HEK293T (cell line): Measurements from ENCODE around the gene STX3.

Source experiments
- BHLHE40 ChIP-seq: fragments of 450-650 bp; IDR thresholded peaks from 2 replicates; pipeline ENCODE4 v1.6.1; 2016; ENCODE audit warnings: mild to moderate bottlenecking, moderate library complexity, borderline replicate concordance
- ELF4 ChIP-seq: fragments of 450-650 bp; IDR thresholded peaks from 2 replicates; pipeline ENCODE4 v1.6.1; 2017; ENCODE audit warnings: antibody characterized with exemption
- FOXK2 ChIP-seq: fragments of 450-650 bp; IDR thresholded peaks from 2 replicates; pipeline ENCODE4 v1.6.1; 2016; ENCODE audit warnings: mild to moderate bottlenecking
- L3MBTL2 ChIP-seq: fragments of 450-650 bp; conservative IDR thresholded peaks from 2 replicates; pipeline ENCODE4 v1.6.1; 2016; ENCODE audit warnings: mild to moderate bottlenecking
- SP1 ChIP-seq: fragments of 450-650 bp; IDR thresholded peaks from 2 replicates; pipeline ENCODE4 v1.6.1; 2017
- SUZ12 ChIP-seq: fragments of 450-650 bp; IDR thresholded peaks from 2 replicates; pipeline ENCODE4 v1.6.1; 2016; ENCODE audit warnings: mild to moderate bottlenecking
- TARDBP ChIP-seq: fragments of 450-650 bp; IDR thresholded peaks from 2 replicates; pipeline ENCODE4 v1.6.1; 2016
- ZNF384 ChIP-seq: fragments of 450-650 bp; IDR thresholded peaks from 2 replicates; pipeline ENCODE4 v1.6.1; 2016

DNA sequence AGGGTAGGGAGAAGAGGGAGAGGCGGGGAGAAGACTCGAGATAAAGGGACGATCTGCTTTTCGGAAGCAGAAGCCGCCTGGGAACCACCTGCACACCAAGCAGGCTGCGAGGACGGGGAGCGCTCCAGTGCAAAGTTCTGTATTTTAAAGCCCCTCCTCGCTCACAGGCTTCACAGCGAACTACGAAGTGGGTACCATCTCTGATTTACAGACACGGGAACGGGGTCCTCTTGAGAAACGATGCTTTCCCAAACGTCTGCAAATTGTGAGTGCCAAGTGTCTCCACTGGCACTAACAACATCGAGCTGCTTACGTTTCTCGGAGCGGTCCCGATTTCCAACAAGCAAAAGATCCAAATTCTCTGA is 700 bp upstream of the STX3 start:
- TF ChIP-seq SP1: no peak
- TF ChIP-seq TARDBP: no peak
- no peak for TF ChIP-seq ZNF384
- TF ChIP-seq L3MBTL2: peak; percentile 64; the same call in 1 of the 2 replicates
- no peak for TF ChIP-seq BHLHE40
- no peak for TF ChIP-seq ELF4
- no peak for TF ChIP-seq FOXK2
- no peak for TF ChIP-seq SUZ12
